T-helper 1 cell treated with Interleukin-12 subunit alpha and Interleukin-12 subunit beta and Interleukin-4 antibody, amounts not matched to agents 30 ng/mL and 1 ng/mL, for 36 hours (primary cell): Measurements from ENCODE around the gene OCRL. TPM values are rescaled to one million over a fixed set of nuclear protein-coding genes. Genes with fewer than 3 reads are reported as not detected.

Source experiments
- intact Hi-C: fragments of 100-400 bp; cut with micrococcal nuclease; formaldehyde crosslinking; loops from one replicate; pipeline ENCODE4 v1.15.1; 2024
- total RNA-seq: library from RNA; stranded (reverse); gene quantifications from 2 replicates; pipeline ENCODE4 v1.2.3, GENCODE V29; 2022

Gene OCRL
- total RNA-seq, 1 donor from 2014 or later: 2.6 TPM

GRCh38 chrX:129631849-129632248 lies 91.8 kb downstream of the OCRL start:
- intact Hi-C loops: no loop called here

GRCh38 chrX:129632443-129632842 lies 92.4 kb downstream of the OCRL start:
- intact Hi-C loops: no loop called here

GRCh38 chrX:129634541-129634940 lies 94.5 kb downstream of the OCRL start:
- intact Hi-C loops: no loop called here

- intact Hi-C loops: loop anchor here (2.0 to 5.0 kb wide), 4 partner anchors 29 to 206 kb away; partner anchors contain the start of gene ZDHHC9
These were observed 96.2 kb downstream of the OCRL start for GRCh38 chrX:129636175-129636681.

- intact Hi-C loops: loop anchor here (1.0 to 5.0 kb wide), 8 partner anchors 31 to 423 kb away; partner anchors contain the start of genes UTP14A and ZDHHC9
These were observed 97.4 kb downstream of the OCRL start for GRCh38 chrX:129637217-129638109.

- intact Hi-C loops: loop anchor here (5.0 kb wide), 1 partner anchor 203 kb away; the partner anchor contains the start of gene ZDHHC9
These were observed 98.9 kb downstream of the OCRL start for GRCh38 chrX:129638917-129639316.

- intact Hi-C loops: no loop called here
These were observed 100.7 kb downstream of the OCRL start for GRCh38 chrX:129640737-129641136.

GRCh38 chrX:129641469-129641868 lies 101.4 kb downstream of the OCRL start:
- intact Hi-C loops: no loop called here

- intact Hi-C loops: no loop called here
These were observed 101.9 kb downstream of the OCRL start for GRCh38 chrX:129641941-129642340.

Other genes with a start within 250 kb of the OCRL start
- not detected in 2 replicates for gene SMARCA1, start 16.8 kb upstream of the OCRL start, total RNA-seq
- gene APLN, start 114.7 kb downstream of the OCRL start, total RNA-seq: 0.07 TPM in 1 of 2 replicates, not detected in the other
- gene XPNPEP2, start 198.7 kb downstream of the OCRL start, total RNA-seq: 0.61 and 0.88 TPM in 2 replicates
- gene SASH3, start 239.7 kb downstream of the OCRL start, total RNA-seq: 301 and 308 TPM in 2 replicates